ENCODE data around the gene ECM1. TPM values are rescaled to one million over a fixed set of nuclear protein-coding genes. Genes with fewer than 3 reads are reported as not detected.

The ECM1 gene
- total and polyA plus RNA-seq, 2 experiments from 2014 or later = 0.74 to 1.1 TPM

GRCh38 chr1:150558303-150558704, 50.4 kb downstream of the ECM1 start (continued):
- TF ChIP-seq ZNF462 (CRISPR knock-in tag; IDR thresholded peaks at IDR 0.05) = no peak
- TF ChIP-seq POLR2AphosphoS5 (IDR thresholded peaks at IDR 0.05; ENCODE audit: low read depth) = no peak
- TF ChIP-seq ZNF114 (CRISPR knock-in tag; IDR thresholded peaks at IDR 0.05) = no peak
- no peak for TF ChIP-seq JUNB (IDR thresholded peaks at IDR 0.05; ENCODE audit: unreplicated experiment)
- no peak for TF ChIP-seq CTCF (conservative IDR thresholded peaks at IDR 0.05; ENCODE audit: low read depth in 2 of 2)
- no peak for TF ChIP-seq STAT1 (IDR thresholded peaks at IDR 0.05; ENCODE audit: unreplicated experiment)
- no peak for TF ChIP-seq EZH2phosphoT487 (IDR thresholded peaks at IDR 0.05; ENCODE audit: unreplicated experiment)
- TF ChIP-seq ZNF331 (CRISPR knock-in tag; IDR thresholded peaks at IDR 0.05; ENCODE audit: low read depth) = no peak
